MM.1S (cell line): ENCODE data around the gene MAP1LC3B2.
"Not testable (repeated sequence)": the region's sequence is repeated elsewhere in the genome, so short reads cannot be mapped to it uniquely, and the experiment has no call there.

ENCODE experiments used
- EZH2 ChIP-seq: fragments of 300-600 bp; sonication (generic); optimal IDR thresholded peaks from 2 replicates; pipeline ENCODE3; 2017; ENCODE audit warnings: low read depth, mild to moderate bottlenecking, antibody characterized with exemption, low read length, mixed read lengths
- TF ChIP-seq, protein P1 (sequence below): fragments of 300-600 bp; sonication (generic); IDR thresholded peaks from 2 replicates; pipeline ENCODE4 v1.5.1; 2016; ENCODE audit warnings: antibody characterized with exemption, low read length, mixed read lengths

GRCh38 chr12:116575754-116576153 lies 16.6 kb downstream of the MAP1LC3B2 start:
- TF ChIP-seq, protein P1, sequence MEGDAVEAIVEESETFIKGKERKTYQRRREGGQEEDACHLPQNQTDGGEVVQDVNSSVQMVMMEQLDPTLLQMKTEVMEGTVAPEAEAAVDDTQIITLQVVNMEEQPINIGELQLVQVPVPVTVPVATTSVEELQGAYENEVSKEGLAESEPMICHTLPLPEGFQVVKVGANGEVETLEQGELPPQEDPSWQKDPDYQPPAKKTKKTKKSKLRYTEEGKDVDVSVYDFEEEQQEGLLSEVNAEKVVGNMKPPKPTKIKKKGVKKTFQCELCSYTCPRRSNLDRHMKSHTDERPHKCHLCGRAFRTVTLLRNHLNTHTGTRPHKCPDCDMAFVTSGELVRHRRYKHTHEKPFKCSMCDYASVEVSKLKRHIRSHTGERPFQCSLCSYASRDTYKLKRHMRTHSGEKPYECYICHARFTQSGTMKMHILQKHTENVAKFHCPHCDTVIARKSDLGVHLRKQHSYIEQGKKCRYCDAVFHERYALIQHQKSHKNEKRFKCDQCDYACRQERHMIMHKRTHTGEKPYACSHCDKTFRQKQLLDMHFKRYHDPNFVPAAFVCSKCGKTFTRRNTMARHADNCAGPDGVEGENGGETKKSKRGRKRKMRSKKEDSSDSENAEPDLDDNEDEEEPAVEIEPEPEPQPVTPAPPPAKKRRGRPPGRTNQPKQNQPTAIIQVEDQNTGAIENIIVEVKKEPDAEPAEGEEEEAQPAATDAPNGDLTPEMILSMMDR, result not testable (repeated sequence)
- TF ChIP-seq EZH2, result not testable (repeated sequence)
